Stimulated activated naive CD8-positive, alpha-beta T cell treated with anti-CD3 and anti-CD28 coated beads, Interleukin-15, amount 100 ng/mL, for 72 hours (primary cell): ENCODE data around the gene MAMSTR.
"Not testable (repeated sequence)": the region's sequence is repeated elsewhere in the genome, so short reads cannot be mapped to it uniquely, and the experiment has no call there.

Experiments
- ATAC-seq: fragments of 150-1000 bp; cut with Tn5 transposase; 2 replicates; pipeline ENCODE4 v1.10.0; 2021; ENCODE audit warnings: mild to moderate bottlenecking, moderate library complexity
- DNase-seq, 2 donors: peaks; one replicate each; pipeline ENCODE4 v3.0.0; 2021 to 2022
- H3K27ac Mint-ChIP-seq, 2 donors: one replicate each; pipeline ENCODE4 v1.8.0; 2022; ENCODE audit warnings: mild to moderate bottlenecking in 2 of 2, mixed read lengths in 2 of 2, moderate library complexity in 2 of 2
- H3K27me3 Mint-ChIP-seq: one replicate; pipeline ENCODE4 v1.8.0; 2022; ENCODE audit warnings: mixed read lengths
- H3K4me1 Mint-ChIP-seq: one replicate; pipeline ENCODE4 v1.8.0; 2022; ENCODE audit warnings: mild to moderate bottlenecking, mixed read lengths
- H3K4me3 Mint-ChIP-seq, 2 donors: one replicate each; pipeline ENCODE4 v1.8.0; 2022; ENCODE audit warnings: mild to moderate bottlenecking in 2 of 2, mixed read lengths in 2 of 2, moderate library complexity in 1 of 2
- H3K9me3 Mint-ChIP-seq, 2 donors: one replicate each; pipeline ENCODE4 v1.8.0; 2022; ENCODE audit warnings: mixed read lengths in 2 of 2

Gene MAMSTR

GRCh38 chr19:48714759-48715675, 4.5 kb downstream of the MAMSTR start:
- Mint-ChIP-seq H3K4me1 (peaks cover 35% of the 10 kb centered on the region), H3K27ac (peak overlapping the region; percentile 96 to 97), H3K4me3 (peak overlapping the region; percentile 93 to 94), H3K9me3 (peaks cover 0 to 9% of the 10 kb centered on the region in 2 donors), H3K27me3 (no peaks in the 10 kb centered on the region)
- ATAC-seq (no peak), DNase-seq (no peak)

GRCh38 chr19:48713864-48714755, 5.4 kb downstream of the MAMSTR start:
- H3K27ac Mint-ChIP-seq = peak overlapping the region; percentile 96 to 97
- H3K4me3 Mint-ChIP-seq = peak overlapping the region; percentile 93 to 94
- ATAC-seq (peak; percentile 94), DNase-seq (peak; percentile 99)
- H3K9me3 Mint-ChIP-seq = peaks cover 0 to 9% of the 10 kb centered on the region in 2 donors
- peaks cover 27% of the 10 kb centered on the region for H3K4me1 Mint-ChIP-seq
- H3K27me3 Mint-ChIP-seq = no peaks in the 10 kb centered on the region

- DNase-seq = no peak
- no peaks in the 10 kb centered on the region for H3K27me3 Mint-ChIP-seq
These were observed 6.3 kb downstream of the MAMSTR start for GRCh38 chr19:48713041-48713863.

GRCh38 chr19:48711106-48711662, 8.3 kb downstream of the MAMSTR start:
- H3K4me3 Mint-ChIP-seq = no peak overlapping the region
- no peak for ATAC-seq
- H3K9me3 Mint-ChIP-seq = peaks cover 0 to 9% of the 10 kb centered on the region in 2 donors
- no peak overlapping the region for H3K27ac Mint-ChIP-seq
- H3K4me1 Mint-ChIP-seq = peaks cover 26% of the 10 kb centered on the region
- no peak for DNase-seq
- no peaks in the 10 kb centered on the region for H3K27me3 Mint-ChIP-seq

More at GRCh38 chr19:48713041-48713863, 6.3 kb downstream of the MAMSTR start:
- H3K27ac Mint-ChIP-seq = peak overlapping the region; percentile 37 to 55
- peak overlapping the region; percentile 93 to 94 for H3K4me3 Mint-ChIP-seq
- no peak for ATAC-seq
- peaks cover 0 to 9% of the 10 kb centered on the region in 2 donors for H3K9me3 Mint-ChIP-seq
- H3K4me1 Mint-ChIP-seq = peaks cover 26% of the 10 kb centered on the region

GRCh38 chr19:48708471-48708870, 11.1 kb downstream of the MAMSTR start:
- Mint-ChIP-seq H3K27me3 (no peaks in the 10 kb centered on the region), H3K4me3 (no peak overlapping the region), H3K27ac (no peak overlapping the region), H3K9me3 (peaks cover 0 to 9% of the 10 kb centered on the region in 2 donors), H3K4me1 (peaks cover 11% of the 10 kb centered on the region)
- DNase-seq (no peak), ATAC-seq (no peak)

- DNase-seq (no peak), ATAC-seq (no peak)
- Mint-ChIP-seq H3K27ac (no peak overlapping the region), H3K4me3 (no peak overlapping the region), H3K4me1 (no peaks in the 10 kb centered on the region), H3K27me3 (no peaks in the 10 kb centered on the region), H3K9me3 (no peaks in the 10 kb centered on the region)
These were observed 14.1 kb downstream of the MAMSTR start for GRCh38 chr19:48705431-48705830.

GRCh38 chr19:48703316-48703715, 16.2 kb downstream of the MAMSTR start:
- Mint-ChIP-seq H3K27me3 (peaks cover 8% of the 10 kb centered on the region), H3K9me3 (no peaks in the 10 kb centered on the region), H3K4me3 (no peak overlapping the region), H3K4me1 (no peaks in the 10 kb centered on the region), H3K27ac (no peak overlapping the region)
- no peak for DNase-seq
- ATAC-seq = no peak

GRCh38 chr19:48702701-48703100, 16.8 kb downstream of the MAMSTR start:
- peaks cover 14% of the 10 kb centered on the region for H3K27me3 Mint-ChIP-seq
- no peaks in the 10 kb centered on the region for H3K9me3 Mint-ChIP-seq
- H3K4me1 Mint-ChIP-seq = no peaks in the 10 kb centered on the region
- DNase-seq (no peak), ATAC-seq (no peak)
- H3K4me3 Mint-ChIP-seq = no peak overlapping the region
- no peak overlapping the region for H3K27ac Mint-ChIP-seq

- no peak for ATAC-seq
- Mint-ChIP-seq H3K27me3 (peaks cover 35% of the 10 kb centered on the region), H3K4me3 (no peak overlapping the region), H3K4me1 (peaks cover 14% of the 10 kb centered on the region), H3K27ac (no peak overlapping the region), H3K9me3 (no peaks in the 10 kb centered on the region)
- DNase-seq = no peak
These were observed 21.5 kb downstream of the MAMSTR start for GRCh38 chr19:48698046-48698445.

GRCh38 chr19:48696353-48697010, 23.0 kb downstream of the MAMSTR start:
- peaks cover 14% of the 10 kb centered on the region for H3K4me1 Mint-ChIP-seq
- H3K27ac Mint-ChIP-seq = peak overlapping the region; percentile 72 to 75
- ATAC-seq (peak; percentile 50), DNase-seq (no peak)
- peak overlapping the region; percentile 69 to 70 for H3K4me3 Mint-ChIP-seq
- no peaks in the 10 kb centered on the region for H3K9me3 Mint-ChIP-seq
- H3K27me3 Mint-ChIP-seq = peaks cover 35% of the 10 kb centered on the region

GRCh38 chr19:48695743-48696352, 23.7 kb downstream of the MAMSTR start, which contains the start of gene FUT2:
FUT2 (plus strand) TSS chr19:48695971; CDS start chr19:48702957, 6,986 bp downstream.
- Mint-ChIP-seq H3K27me3 (peaks cover 35% of the 10 kb centered on the region), H3K27ac (peak within 1 kb of the TSS; percentile 72 to 75), H3K4me1 (peaks cover 14% of the 10 kb centered on the region), H3K4me3 (peak within 1 kb of the TSS; percentile 69 to 70), H3K9me3 (no peaks in the 10 kb centered on the region)
- DNase-seq (no peak), ATAC-seq (peak; percentile 9)

GRCh38 chr19:48693629-48694028, 25.9 kb downstream of the MAMSTR start:
- ATAC-seq, H3K4me3 Mint-ChIP-seq, H3K9me3 Mint-ChIP-seq, DNase-seq, H3K27ac Mint-ChIP-seq: not testable (repeated sequence)
- H3K4me1 Mint-ChIP-seq = peaks cover 14% of the 10 kb centered on the region
- H3K27me3 Mint-ChIP-seq = peaks cover 30% of the 10 kb centered on the region

GRCh38 chr19:48689449-48689848, 30.1 kb downstream of the MAMSTR start:
- H3K27me3 Mint-ChIP-seq = no peaks in the 10 kb centered on the region
- H3K4me3 Mint-ChIP-seq = no peak overlapping the region
- no peak overlapping the region for H3K27ac Mint-ChIP-seq
- no peaks in the 10 kb centered on the region for H3K4me1 Mint-ChIP-seq
- no peaks in the 10 kb centered on the region for H3K9me3 Mint-ChIP-seq
- DNase-seq (no peak), ATAC-seq (no peak)

GRCh38 chr19:48687776-48688175, 31.7 kb downstream of the MAMSTR start:
- H3K27me3 Mint-ChIP-seq = no peaks in the 10 kb centered on the region
- H3K9me3 Mint-ChIP-seq = no peaks in the 10 kb centered on the region
- H3K4me1 Mint-ChIP-seq = no peaks in the 10 kb centered on the region
- H3K4me3 Mint-ChIP-seq = no peak overlapping the region
- ATAC-seq (no peak), DNase-seq (no peak)
- peak overlapping the region in 1 of 2 donors; percentile 78 for H3K27ac Mint-ChIP-seq
